Karpas-422 (cell line): Measurements from ENCODE around the gene DDX51. TPM values are rescaled to one million over a fixed set of nuclear protein-coding genes. Genes with fewer than 3 reads are reported as not detected.
"Not testable (repeated sequence)": the region's sequence is repeated elsewhere in the genome, so short reads cannot be mapped to it uniquely, and the experiment has no call there.

Experiments
- DNase-seq: peaks from one replicate; pipeline ENCODE4 v3.0.0-alpha.2; 2015
- H2AFZ ChIP-seq: fragments of 200-600 bp; sonication (generic); 2 replicates; pipeline ENCODE4 v1.6.1; 2014; ENCODE audit warnings: antibody characterized with exemption, low read length, mixed read lengths
- H3K27ac ChIP-seq: fragments of 200-600 bp; sonication (generic); 2 replicates; pipeline ENCODE4 v1.5.1; 2014; ENCODE audit warnings: mild to moderate bottlenecking, low read length, moderate library complexity
- H3K27me3 ChIP-seq: fragments of 200-600 bp; sonication (generic); 2 replicates; pipeline ENCODE4 v1.6.1; 2014; ENCODE audit warnings: low read length, mixed read lengths
- H3K36me3 ChIP-seq: fragments of 200-600 bp; sonication (generic); 2 replicates; pipeline ENCODE4 v1.6.1; 2014; ENCODE audit warnings: low read length, mixed read lengths; ENCODE audit not compliant: insufficient read depth
- H3K4me1 ChIP-seq: fragments of 200-600 bp; sonication (generic); 2 replicates; pipeline ENCODE4 v1.6.1; 2014; ENCODE audit warnings: mild to moderate bottlenecking, low read length, mixed read lengths
- H3K4me2 ChIP-seq: fragments of 200-600 bp; sonication (generic); 2 replicates; pipeline ENCODE4 v1.6.1; 2014; ENCODE audit warnings: low read length, low read depth, mild to moderate bottlenecking; ENCODE audit not compliant: poor library complexity, severe bottlenecking
- H3K4me3 ChIP-seq: fragments of 200-600 bp; sonication (generic); 2 replicates; pipeline ENCODE4 v1.5.1; 2014; ENCODE audit warnings: mild to moderate bottlenecking, antibody characterized with exemption, low read length, mixed read lengths
- H3K79me2 ChIP-seq: fragments of 200-600 bp; sonication (generic); 2 replicates; pipeline ENCODE4 v1.6.1; 2014; ENCODE audit warnings: mild to moderate bottlenecking, low read length, mixed read lengths
- H3K9ac ChIP-seq: fragments of 200-600 bp; sonication (generic); 2 replicates; pipeline ENCODE4 v1.6.0; 2014; ENCODE audit warnings: low read length
- H3K9me2 ChIP-seq: fragments of 200-600 bp; sonication (generic), shearing (Covaris generic); replicated peaks from 2 replicates; pipeline ENCODE4 v1.6.0; 2014; ENCODE audit warnings: mild to moderate bottlenecking, low read length, moderate library complexity; ENCODE audit not compliant: insufficient read depth
- H3K9me3 ChIP-seq: fragments of 300-700, 200-600 bp; sonication (generic); 2 replicates; pipeline ENCODE4 v1.6.1; 2014; ENCODE audit warnings: low read length, mixed read lengths
- H4K20me1 ChIP-seq: fragments of 200-600 bp; sonication (generic); 2 replicates; pipeline ENCODE4 v1.6.1; 2014; ENCODE audit warnings: mild to moderate bottlenecking, antibody characterized with exemption, low read length, low read depth; ENCODE audit not compliant: insufficient read depth
- total RNA-seq: library from RNA; depleted of rRNA; stranded (reverse); fragments of >200 nt; shearing (Covaris generic); gene quantifications from 2 replicates; pipeline ENCODE4 v1.2.3, GENCODE V29; 2014; ENCODE audit warnings: low replicate concordance

DDX51 gene
- total RNA-seq, 1 experiment from 2014 or later, result 6.4 TPM

DNA sequence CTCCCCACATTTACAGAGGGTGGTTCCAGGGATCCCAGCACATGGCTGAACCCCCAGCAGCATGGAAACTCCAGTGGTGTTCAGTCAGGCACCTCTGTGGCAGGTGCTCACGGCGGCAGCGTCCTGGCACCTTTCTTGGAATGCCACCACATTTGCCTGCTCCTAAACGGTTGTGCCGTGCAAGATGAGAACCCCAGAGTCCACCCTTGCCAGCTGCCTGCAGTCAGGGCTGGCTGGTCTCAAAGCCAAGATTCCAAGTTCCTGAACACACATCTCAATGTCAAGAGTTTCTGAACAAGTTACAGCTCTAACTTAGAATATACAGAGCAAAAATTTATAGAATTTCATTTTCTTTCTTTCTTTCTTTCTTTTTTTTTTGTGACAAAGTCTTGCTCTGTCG is 38.7 kb downstream of the DDX51 start:
- Histone ChIP-seq H3K4me3 (no peak overlapping the region), H3K9ac (no peak overlapping the region), H3K9me3 (no peaks in the 10 kb centered on the region), H3K27ac (no peak overlapping the region), H3K4me2 (no peak overlapping the region), H3K4me1 (no peaks in the 10 kb centered on the region), H3K9me2 (no peaks in the 10 kb centered on the region), H4K20me1 (0 out of 2 replicates have a peak, but pooled peaks cover 3% of the 10 kb centered on the region), H3K36me3 (no peaks in the 10 kb centered on the region), H3K27me3 (no peaks in the 10 kb centered on the region), H3K79me2 (peaks cover 17% of the 10 kb centered on the region), H2AFZ (no peak overlapping the region)
- no peak for DNase-seq

DNA sequence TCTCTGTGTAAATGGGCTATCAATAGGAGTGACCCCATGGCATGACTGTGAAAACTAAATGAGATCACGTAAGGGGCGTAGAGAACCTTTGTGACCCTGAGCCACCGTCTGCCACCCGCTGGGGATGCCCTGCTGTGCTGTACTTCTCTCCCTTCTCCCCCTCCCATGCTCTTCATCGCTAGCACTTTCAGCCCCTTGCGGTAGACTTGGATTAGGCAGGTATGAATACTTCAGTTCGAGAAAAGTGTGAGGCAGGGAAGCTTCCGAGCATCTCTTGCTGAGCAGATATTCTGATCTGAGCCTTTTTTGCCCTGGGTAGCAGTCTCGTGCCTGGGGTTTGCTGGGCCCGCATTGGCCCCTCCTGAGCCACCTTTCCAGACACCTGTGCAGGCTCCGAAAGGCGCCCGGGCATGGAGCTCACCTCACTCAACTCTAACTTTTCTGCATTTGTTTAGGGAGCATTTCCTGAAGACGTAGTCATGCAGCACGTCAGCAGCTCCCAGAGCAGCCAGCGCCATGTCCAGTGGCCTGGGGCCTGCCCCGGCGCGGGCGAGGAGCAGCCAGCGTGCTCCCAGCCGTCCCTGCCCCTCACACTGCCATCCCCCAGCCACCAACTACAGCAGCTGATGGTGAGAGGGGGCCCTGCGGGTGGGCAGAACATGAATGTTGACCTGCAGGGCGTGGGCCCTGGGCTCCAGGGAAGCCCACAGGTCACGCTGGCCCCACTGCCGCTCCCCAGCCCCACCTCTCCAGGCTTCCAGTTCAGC is 40.4 kb downstream of the DDX51 start:
- no peaks in the 10 kb centered on the region for H3K9me3 ChIP-seq
- H3K9ac ChIP-seq, result no peak overlapping the region
- no peak overlapping the region for H2AFZ ChIP-seq
- no peaks in the 10 kb centered on the region for H3K36me3 ChIP-seq
- H4K20me1 ChIP-seq, result 0 out of 2 replicates have a peak, but pooled peaks cover 3% of the 10 kb centered on the region
- H3K4me2 ChIP-seq, result no peak overlapping the region
- no peak overlapping the region for H3K27ac ChIP-seq
- H3K27me3 ChIP-seq, result no peaks in the 10 kb centered on the region
- H3K9me2 ChIP-seq, result no peaks in the 10 kb centered on the region
- H3K4me1 ChIP-seq, result no peaks in the 10 kb centered on the region
- no peak overlapping the region for H3K4me3 ChIP-seq
- DNase-seq, result no peak
- peaks cover 21% of the 10 kb centered on the region for H3K79me2 ChIP-seq

DNA sequence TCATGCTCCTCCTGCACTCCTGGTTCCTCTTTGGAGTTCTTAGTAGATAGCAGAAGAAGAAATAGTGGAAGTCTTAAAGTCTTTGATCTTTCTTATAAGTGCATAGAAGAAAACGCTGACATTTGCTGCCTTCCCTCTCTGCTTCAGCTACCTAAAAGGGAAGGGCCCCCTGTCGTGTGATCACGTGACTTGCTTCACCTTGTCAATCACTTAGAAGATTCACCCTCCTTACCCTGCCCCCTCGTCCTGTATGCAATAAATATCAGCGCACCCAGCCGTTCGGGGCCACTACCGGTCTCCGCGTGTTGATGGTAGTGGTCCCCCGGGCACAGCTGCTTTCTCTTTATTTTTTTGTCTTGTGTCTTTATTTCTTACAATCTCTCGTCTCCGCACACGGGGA is 41.0 kb downstream of the DDX51 start:
- not testable (repeated sequence) for H3K27me3 ChIP-seq, DNase-seq, H2AFZ ChIP-seq, H3K36me3 ChIP-seq, H4K20me1 ChIP-seq, H3K27ac ChIP-seq, H3K9me3 ChIP-seq, H3K9ac ChIP-seq, H3K9me2 ChIP-seq, H3K4me1 ChIP-seq, H3K4me3 ChIP-seq, H3K4me2 ChIP-seq
- H3K79me2 ChIP-seq, result peaks cover 16% of the 10 kb centered on the region

DNA sequence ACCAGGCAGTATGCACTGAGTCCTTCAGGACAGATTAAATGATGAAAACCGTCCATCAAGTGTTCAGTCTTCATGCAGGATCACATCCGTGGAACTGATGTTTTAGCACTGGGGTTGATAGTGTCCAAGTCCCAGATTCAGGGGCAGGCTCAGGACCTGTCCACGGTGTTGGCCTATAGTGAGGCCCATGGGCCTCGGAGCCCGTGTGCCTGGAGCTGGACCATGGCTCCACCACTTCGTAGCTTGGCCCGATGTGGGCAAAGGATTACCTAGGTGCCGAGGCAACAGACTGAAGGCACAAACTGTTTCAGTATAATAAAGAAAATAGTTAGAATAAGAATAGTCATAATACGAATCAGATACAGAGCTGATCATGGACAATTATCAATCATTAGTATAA is 41.8 kb downstream of the DDX51 start:
- Histone ChIP-seq H3K79me2 (peaks cover 23% of the 10 kb centered on the region), H3K4me3 (no peak overlapping the region), H3K9me3 (no peaks in the 10 kb centered on the region), H3K36me3 (peaks cover 5% of the 10 kb centered on the region; the same call in 1 of the 2 replicates), H3K9me2 (no peaks in the 10 kb centered on the region), H4K20me1 (0 out of 2 replicates have a peak, but pooled peaks cover 3% of the 10 kb centered on the region), H3K27me3 (no peaks in the 10 kb centered on the region), H3K9ac (no peak overlapping the region), H3K4me1 (no peaks in the 10 kb centered on the region), H3K4me2 (no peak overlapping the region), H2AFZ (no peak overlapping the region), H3K27ac (no peak overlapping the region)
- no peak for DNase-seq

DNA sequence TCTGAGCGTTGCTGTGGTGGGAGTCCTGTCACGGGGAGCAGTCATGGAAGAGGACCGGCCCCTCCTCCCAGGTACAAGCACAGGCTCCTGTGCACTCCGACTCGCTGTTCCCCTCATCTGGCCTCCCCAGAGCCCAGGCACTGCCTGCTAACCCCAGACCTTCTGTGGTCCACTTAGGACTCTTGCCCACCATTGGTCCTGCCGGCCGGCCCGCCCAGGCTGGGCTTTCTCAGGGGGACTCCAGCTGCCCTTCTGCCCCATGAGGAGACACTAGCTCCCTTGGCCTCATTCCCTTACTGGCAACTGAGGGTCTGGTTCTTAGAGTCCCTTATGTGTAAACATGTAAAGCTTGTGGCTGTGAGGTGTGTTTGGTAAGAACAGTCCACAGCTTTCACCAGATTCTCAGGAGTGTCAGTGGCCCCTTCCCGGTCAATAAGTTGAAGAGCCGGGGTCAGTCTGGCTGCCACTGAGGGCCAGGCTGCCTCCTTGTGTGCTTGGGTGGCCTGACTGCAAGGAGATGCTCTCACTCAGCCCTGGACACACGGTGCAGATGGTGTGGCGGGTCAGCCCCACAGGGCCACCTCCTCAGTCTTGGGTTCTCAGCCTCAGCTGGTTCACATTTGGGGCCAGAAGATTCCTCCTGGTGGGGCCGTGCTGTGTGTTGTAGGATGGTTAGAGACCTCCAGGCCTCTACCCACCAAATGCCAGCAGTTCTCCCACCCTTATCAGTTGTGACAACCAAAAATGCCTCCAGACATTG is 43.6 kb downstream of the DDX51 start:
- H3K9me2 ChIP-seq, result no peaks in the 10 kb centered on the region
- H3K9ac ChIP-seq, result no peak overlapping the region
- no peaks in the 10 kb centered on the region for H3K4me1 ChIP-seq
- H4K20me1 ChIP-seq, result 0 out of 2 replicates have a peak, but pooled peaks cover 3% of the 10 kb centered on the region
- H3K4me2 ChIP-seq, result no peak overlapping the region
- H3K9me3 ChIP-seq, result no peaks in the 10 kb centered on the region
- peaks cover 36% of the 10 kb centered on the region for H3K79me2 ChIP-seq
- no peaks in the 10 kb centered on the region for H3K27me3 ChIP-seq
- H2AFZ ChIP-seq, result no peak overlapping the region
- H3K27ac ChIP-seq, result no peak overlapping the region
- H3K4me3 ChIP-seq, result no peak overlapping the region
- peaks cover 22% of the 10 kb centered on the region for H3K36me3 ChIP-seq
- no peak for DNase-seq

DNA sequence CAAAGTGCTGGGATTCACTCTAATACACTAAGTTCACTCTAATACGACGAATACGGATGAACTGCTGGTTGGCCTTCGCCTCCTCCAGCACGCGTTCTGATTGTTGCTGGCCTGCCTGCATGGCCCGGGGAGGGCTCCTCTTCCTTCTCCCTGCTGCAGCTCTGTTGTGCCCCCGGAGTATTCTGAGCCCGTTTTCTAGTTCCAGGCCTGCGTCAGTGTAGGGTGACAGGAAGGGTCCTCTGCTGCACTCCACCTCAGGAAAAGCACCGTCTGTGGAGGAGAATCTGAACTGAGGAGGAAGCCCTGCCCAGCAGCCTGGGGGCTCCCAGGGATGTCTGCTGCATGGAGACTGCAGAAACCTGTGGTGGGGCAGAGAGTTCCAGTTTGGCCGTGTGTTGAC is 44.4 kb downstream of the DDX51 start:
- H3K36me3 ChIP-seq, result peaks cover 23% of the 10 kb centered on the region
- H3K9ac ChIP-seq, result no peak overlapping the region
- H3K27ac ChIP-seq, result no peak overlapping the region
- H3K27me3 ChIP-seq, result no peaks in the 10 kb centered on the region
- H2AFZ ChIP-seq, result no peak overlapping the region
- no peak overlapping the region for H3K4me3 ChIP-seq
- H3K4me2 ChIP-seq, result no peak overlapping the region
- peaks cover 38% of the 10 kb centered on the region for H3K79me2 ChIP-seq
- DNase-seq, result no peak
- no peaks in the 10 kb centered on the region for H3K9me2 ChIP-seq
- H3K4me1 ChIP-seq, result no peaks in the 10 kb centered on the region
- 0 out of 2 replicates have a peak, but pooled peaks cover 3% of the 10 kb centered on the region for H4K20me1 ChIP-seq
- H3K9me3 ChIP-seq, result no peaks in the 10 kb centered on the region

DNA sequence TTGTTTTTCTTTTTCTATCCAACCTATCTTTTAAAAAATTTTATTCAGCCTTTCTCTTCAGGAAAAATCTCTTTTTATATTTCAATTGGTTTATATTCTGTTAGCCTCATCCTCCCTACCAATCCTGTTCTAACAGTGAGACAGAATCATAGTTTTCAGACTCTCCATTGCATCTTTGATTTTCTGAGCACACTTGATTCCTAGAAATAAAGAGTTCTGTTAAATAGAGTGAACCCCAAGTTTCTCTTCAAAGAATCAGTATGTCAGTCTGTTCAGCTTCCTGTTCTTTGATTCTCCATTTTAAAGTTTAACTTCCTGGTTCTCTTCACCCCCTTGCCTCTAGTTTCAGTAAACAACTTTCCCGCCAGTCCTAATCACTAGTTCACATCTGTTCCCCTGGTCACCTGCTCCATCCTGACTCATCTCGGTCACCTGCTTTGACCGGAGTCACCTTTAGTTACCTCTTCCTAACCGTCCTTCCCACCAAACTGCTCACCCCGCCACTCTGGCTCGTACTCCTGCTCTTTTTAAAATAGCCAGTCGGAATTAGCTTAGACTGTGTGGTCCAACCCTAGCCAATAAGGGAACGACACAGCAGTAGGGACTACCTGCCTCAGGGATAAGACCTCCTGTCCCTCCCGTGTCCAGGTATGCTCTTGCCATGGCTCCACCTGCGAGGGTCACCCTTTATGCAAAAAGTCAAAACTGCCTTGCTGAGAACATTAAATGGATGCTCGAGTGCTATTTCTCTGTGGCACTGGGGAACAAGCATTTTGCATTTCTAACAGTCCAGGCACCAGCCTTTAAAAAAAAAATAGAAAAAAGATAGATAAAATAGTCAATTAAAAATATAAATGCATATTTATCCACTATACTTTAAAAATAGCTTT is 48.4 kb downstream of the DDX51 start:
- no peak overlapping the region for H3K4me3 ChIP-seq
- H3K4me1 ChIP-seq, result no peaks in the 10 kb centered on the region
- no peak overlapping the region for H2AFZ ChIP-seq
- H3K9me3 ChIP-seq, result no peaks in the 10 kb centered on the region
- no peaks in the 10 kb centered on the region for H4K20me1 ChIP-seq
- no peak overlapping the region for H3K27ac ChIP-seq
- H3K79me2 ChIP-seq, result peaks cover 49% of the 10 kb centered on the region
- H3K4me2 ChIP-seq, result no peak overlapping the region
- H3K9ac ChIP-seq, result no peak overlapping the region
- H3K9me2 ChIP-seq, result no peaks in the 10 kb centered on the region
- H3K36me3 ChIP-seq, result peaks cover 33% of the 10 kb centered on the region
- H3K27me3 ChIP-seq, result no peaks in the 10 kb centered on the region
- DNase-seq, result no peak
